Bronchial epithelial cell (primary cell): ENCODE measurements around the gene PLCXD1. TPM values are rescaled to one million over a fixed set of nuclear protein-coding genes. Genes with fewer than 3 reads are reported as not detected.

ENCODE experiments used
- DNase-seq: peaks from one replicate; pipeline ENCODE4 v3.0.0-alpha.2; 2010; ENCODE audit warnings: low read depth
- FAIRE-seq: peaks from 2 replicates; lab custom pipeline; 2011; peaks lifted over from hg19 to GRCh38; lab: Jason Lieb, UNC
- H3K27me3 ChIP-seq: 2 replicates; pipeline ENCODE4 v1.5.1; 2011; ENCODE audit warnings: low read length; ENCODE audit not compliant: control insufficient read depth, insufficient read depth
- H3K36me3 ChIP-seq: 2 replicates; pipeline ENCODE4 v1.5.1; 2011; ENCODE audit warnings: low read length; ENCODE audit not compliant: control insufficient read depth, insufficient read depth
- H3K4me3 ChIP-seq: 2 replicates; pipeline ENCODE4 v1.5.1; 2011; ENCODE audit warnings: mild to moderate bottlenecking, low read depth, low read length, control low read depth
- CTCF ChIP-seq: IDR thresholded peaks from 2 replicates; pipeline ENCODE4 v1.5.1; 2011; ENCODE audit warnings: mild to moderate bottlenecking, moderate library complexity, low read length, control low read depth, inconsistent platforms; ENCODE audit not compliant: insufficient read depth, severe bottlenecking
- total RNA-seq: library from RNA; depleted of rRNA; stranded (reverse); fragments of >200 nt; gene quantifications from 2 replicates; pipeline ENCODE4 v1.2.1, GENCODE V29; 2014

Gene PLCXD1
- total RNA-seq, 1 donor from 2014 or later: 3.9 TPM

GRCh38 chrX:331151-331824, 50.1 kb downstream of the PLCXD1 start:
- Histone ChIP-seq H3K27me3 (peaks cover 2% of the 10 kb centered on the region), H3K36me3 (no peaks in the 10 kb centered on the region), H3K4me3 (no peak overlapping the region)
- no peak for DNase-seq
- FAIRE-seq: no peak
- no peak for TF ChIP-seq CTCF

- DNase-seq (no peak), FAIRE-seq (no peak)
- Histone ChIP-seq H3K36me3 (no peaks in the 10 kb centered on the region), H3K27me3 (peaks cover 2% of the 10 kb centered on the region), H3K4me3 (no peak overlapping the region)
- no peak for TF ChIP-seq CTCF
Observed at GRCh38 chrX:331825-332495, 50.8 kb downstream of the PLCXD1 start.

GRCh38 chrX:332496-332860, 51.3 kb downstream of the PLCXD1 start:
- FAIRE-seq (no peak), DNase-seq (no peak)
- no peak for TF ChIP-seq CTCF
- no peaks in the 10 kb centered on the region for H3K36me3 ChIP-seq
- H3K27me3 ChIP-seq: peaks cover 2% of the 10 kb centered on the region
- H3K4me3 ChIP-seq: no peak overlapping the region

- TF ChIP-seq CTCF: no peak
- H3K27me3 ChIP-seq: peaks cover 2% of the 10 kb centered on the region
- H3K4me3 ChIP-seq: no peak overlapping the region
- FAIRE-seq: no peak
- DNase-seq: no peak
- no peaks in the 10 kb centered on the region for H3K36me3 ChIP-seq
Observed at GRCh38 chrX:332916-333610, 51.9 kb downstream of the PLCXD1 start.

GRCh38 chrX:333611-334311, 52.6 kb downstream of the PLCXD1 start:
- DNase-seq (no peak), FAIRE-seq (no peak)
- TF ChIP-seq CTCF: no peak
- H3K4me3 ChIP-seq: no peak overlapping the region
- H3K36me3 ChIP-seq: no peaks in the 10 kb centered on the region
- peaks cover 2% of the 10 kb centered on the region for H3K27me3 ChIP-seq
